HG03135 (cell line): Measurements from ENCODE around the gene PPFIA4.

ENCODE experiments used
- ATAC-seq: cut with Tn5 transposase; IDR thresholded peaks from one replicate; pipeline ENCODE4 v1.9.1; 2021; ENCODE audit warnings: mild to moderate bottlenecking, moderate library complexity; ENCODE audit not compliant: unreplicated experiment

Gene PPFIA4

DNA sequence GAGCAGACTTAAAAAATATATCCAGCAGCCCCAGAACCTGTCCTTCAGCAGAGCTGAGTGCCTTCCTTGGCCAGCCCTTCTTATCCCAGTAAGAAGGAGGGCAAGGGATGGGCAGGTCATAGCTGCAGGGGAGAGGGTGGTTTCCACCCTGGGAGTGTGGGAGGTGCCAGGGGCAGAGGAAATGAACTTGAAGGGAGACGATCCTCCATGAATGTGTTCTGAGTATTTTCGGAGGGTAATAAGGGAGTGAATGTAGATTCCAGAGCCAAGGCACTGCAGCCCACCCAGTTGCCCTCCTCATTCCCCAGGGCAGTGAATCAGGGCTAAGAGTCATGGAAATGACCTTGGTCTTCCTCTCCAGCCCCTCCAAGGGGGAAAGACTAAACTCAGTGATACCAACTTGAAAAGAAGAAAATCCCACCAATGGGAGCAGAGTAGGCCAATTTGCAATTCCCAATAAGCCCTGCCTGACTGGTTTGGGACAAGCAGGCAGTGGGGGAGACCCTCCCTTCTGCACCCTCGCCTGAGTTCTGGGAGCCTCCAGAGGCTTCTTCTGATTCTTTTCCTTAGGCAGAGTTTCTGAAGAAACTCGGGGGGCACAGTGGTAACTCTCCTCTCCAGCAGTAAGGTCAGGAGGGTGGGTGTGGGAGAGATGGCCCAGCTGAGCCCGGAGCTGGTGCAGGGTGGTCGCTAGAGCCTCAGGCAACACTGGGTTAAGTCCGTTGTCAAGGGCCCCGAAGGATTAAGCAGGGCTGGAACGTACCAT is 55.4 kb downstream of the PPFIA4 start:
- no peak for ATAC-seq

- ATAC-seq, result no peak
Measured at GRCh38 chr1:203082231-203082505, 55.9 kb downstream of the PPFIA4 start.

DNA sequence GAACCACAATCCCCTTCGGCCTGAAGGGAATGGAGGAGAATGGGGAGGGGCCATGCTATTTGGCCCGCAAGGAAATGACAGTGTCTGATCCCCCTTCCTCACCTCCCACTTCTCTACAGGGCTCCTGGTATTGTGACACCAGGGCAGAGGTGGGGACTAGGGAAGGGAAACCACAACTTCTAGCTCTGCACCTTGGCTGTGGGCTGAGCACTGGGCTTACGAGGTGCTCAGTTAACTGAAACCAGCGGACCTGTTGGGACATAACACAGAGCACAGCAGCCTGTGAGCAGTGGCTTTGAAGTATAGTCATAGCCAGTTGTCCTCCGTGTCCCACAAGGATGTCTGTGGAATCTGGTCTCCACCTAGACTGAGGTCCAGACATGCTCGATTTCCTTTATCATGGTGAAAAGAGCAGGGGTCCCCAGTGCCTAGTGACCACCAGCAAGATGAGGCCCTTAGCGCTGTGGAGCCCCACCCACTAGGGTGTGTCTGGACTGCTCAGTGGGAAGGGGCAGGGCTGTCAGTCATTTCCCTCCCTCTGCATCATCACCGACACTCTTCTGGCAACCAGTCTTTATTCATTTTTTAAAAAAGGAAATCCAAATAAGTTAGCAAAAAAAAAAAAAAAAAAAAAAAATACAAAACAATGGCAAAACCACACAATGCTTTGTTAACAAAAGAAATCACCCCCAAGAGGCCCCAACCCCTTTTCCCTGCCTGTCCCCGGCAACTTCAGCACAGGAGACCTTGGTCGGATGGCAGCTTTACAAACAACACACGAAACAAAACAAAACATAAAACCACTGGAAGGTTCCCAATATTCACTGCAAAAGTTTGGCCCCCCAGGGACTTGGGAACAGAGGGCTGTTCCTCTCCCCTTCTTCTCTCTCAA is 56.5 kb downstream of the PPFIA4 start:
- ATAC-seq, result no peak

- no peak for ATAC-seq
Measured at GRCh38 chr1:203083463-203083921, 57.2 kb downstream of the PPFIA4 start.

- no peak for ATAC-seq
Measured at GRCh38 chr1:203084588-203085527, 58.6 kb downstream of the PPFIA4 start.

DNA sequence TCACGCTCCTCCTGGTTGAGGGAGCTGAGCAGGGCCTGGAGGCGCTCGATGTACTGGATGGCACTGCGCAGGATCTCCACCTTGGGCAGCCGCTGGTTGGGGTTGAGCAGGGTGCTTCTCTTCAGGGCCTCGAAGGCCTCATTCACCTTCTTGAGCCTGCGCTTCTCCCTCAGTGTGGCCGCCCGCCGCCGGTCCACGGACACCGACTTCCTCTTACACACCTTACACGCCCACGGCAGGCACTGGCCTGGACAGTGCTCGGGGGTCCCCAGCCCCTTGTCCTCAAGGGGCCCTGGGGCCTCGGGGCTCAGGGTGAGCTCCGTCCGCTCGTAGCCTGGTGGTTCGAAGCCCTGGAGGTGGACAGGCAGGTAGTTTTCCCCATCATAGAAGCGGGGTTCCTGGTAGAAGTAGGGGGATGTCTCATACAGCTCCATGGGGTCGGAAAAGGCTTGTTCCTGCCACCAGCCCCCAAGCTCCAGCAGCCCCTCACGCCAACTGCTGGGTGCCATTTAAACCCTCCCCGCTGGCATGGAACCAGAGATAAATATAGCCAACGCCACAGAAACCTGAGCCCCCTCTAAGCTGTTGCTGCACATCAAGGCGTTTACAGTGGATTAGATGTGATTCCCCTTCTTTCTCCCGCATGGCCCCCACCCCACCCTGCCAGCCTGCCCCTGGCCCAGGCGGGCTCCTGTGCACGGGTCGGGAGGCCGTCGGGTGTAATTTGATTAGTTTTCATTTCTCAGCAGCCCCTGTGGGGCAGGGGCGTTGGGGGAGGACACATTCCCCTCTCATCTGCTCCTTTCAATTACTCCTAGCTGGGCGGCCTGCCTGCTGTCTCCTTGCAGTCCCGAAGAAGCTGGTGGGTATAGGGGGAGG is 59.5 kb downstream of the PPFIA4 start, which contains the start of gene MYOG:
TSS of gene MYOG (minus strand) at position 485 of the 879 bp plus-strand sequence. CDS start at position 434, 51 bp downstream.
- ATAC-seq, result no peak

- no peak for ATAC-seq
Measured at GRCh38 chr1:203086992-203087763, 60.9 kb downstream of the PPFIA4 start.

DNA sequence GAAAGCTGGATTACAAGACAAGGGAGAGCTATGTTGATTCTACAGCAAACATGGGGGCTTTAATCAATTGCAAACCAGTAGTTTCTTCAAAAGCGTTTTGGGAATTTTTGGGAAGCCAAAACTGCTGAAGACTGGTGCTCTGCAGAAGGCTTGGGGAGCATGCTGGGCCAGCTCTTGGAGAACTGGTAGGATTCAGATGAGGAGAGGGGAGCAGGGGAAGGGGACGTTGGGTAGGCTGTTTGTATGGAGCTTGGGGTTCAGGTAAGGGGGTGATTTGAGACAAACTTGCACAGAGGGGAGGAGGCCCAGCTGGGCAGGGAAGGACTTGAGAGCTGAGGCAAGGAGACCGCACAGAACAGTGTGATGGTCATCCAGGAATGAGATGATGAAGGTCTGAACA is 62.1 kb downstream of the PPFIA4 start:
- ATAC-seq, result no peak

- no peak for ATAC-seq
Measured at GRCh38 chr1:203089001-203089650, 62.8 kb downstream of the PPFIA4 start.

- no peak for ATAC-seq
Measured at GRCh38 chr1:203089651-203090045, 63.4 kb downstream of the PPFIA4 start.

DNA sequence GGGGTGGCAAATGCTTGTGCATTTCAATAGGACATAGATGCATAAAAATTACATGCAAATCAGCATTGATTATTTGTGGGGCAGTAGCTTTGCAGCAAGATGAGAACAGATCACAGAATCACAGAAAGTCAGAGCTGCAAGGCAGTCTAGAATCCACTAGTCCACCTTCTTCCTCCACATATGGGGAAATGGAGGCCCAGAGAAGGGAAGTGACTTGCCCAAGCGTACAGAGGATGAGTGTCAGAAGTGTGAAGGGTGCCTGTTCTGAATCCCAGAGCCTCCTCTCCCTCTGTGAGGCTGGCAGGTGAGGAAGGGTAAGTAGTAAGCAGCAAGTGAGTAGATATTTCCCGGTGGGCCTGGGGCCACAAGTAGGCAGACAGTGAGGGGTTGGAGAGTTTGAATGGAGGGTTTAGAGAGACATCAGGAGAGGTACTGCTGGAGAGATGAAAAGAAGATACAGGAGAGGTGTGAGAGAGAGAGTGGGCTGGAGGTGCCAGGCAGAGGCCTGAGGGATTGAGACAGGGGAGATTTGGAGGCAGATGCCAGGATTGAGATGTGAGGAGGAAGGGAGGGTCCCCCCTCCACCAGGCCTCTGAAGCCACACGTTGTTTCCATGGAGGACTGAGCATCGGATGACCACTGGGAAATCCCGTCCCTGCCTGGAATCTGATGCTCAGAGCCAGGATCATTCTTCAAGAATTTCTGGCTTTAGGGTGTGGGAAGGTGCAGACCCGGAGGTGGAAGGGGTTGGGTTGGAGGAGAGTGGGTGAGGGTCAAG is 64.3 kb downstream of the PPFIA4 start:
- no peak for ATAC-seq

GRCh38 chr1:203091199-203091477 is 64.8 kb downstream of the PPFIA4 start:
- no peak for ATAC-seq

GRCh38 chr1:203091761-203092330 is 65.6 kb downstream of the PPFIA4 start:
- no peak for ATAC-seq

- ATAC-seq, result no peak
Measured at GRCh38 chr1:203093754-203094410, 67.6 kb downstream of the PPFIA4 start.

- no peak for ATAC-seq
Measured at GRCh38 chr1:203095061-203095690, 68.9 kb downstream of the PPFIA4 start.

- no peak for ATAC-seq
Measured at GRCh38 chr1:203096566-203096965, 70.3 kb downstream of the PPFIA4 start.

DNA sequence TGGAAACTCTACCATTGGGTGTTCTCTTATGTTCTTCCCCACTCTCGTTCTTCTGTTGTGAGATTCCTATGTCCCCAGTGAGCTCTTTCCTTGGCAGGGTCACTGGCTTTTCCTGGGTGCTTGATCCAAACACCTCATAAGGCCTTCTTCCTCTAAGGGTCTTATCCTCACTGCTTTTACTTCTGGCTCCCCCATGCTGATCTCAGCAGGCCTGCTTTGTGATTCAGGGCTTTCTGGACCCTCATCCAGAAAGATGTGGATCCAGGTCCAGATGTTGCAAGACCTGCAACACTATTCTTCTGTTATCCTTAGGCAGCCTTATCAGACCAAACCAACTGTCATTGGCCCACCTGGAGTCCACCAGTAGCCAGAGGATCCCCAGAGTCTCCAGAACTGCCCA is 70.7 kb downstream of the PPFIA4 start:
- ATAC-seq, result no peak
